Keratinocyte (primary cell): ENCODE measurements around the gene ARID1B. TPM values are rescaled to one million over a fixed set of nuclear protein-coding genes. Genes with fewer than 3 reads are reported as not detected.

ENCODE experiments used
- DNase-seq: peaks from one replicate; pipeline ENCODE4 v3.0.0-alpha.2; 2011; ENCODE audit warnings: low read depth, missing footprints, low spot score
- FAIRE-seq: peaks from 2 replicates; lab custom pipeline; 2011; peaks lifted over from hg19 to GRCh38; lab: Jason Lieb, UNC
- H2AFZ ChIP-seq: 2 replicates; pipeline ENCODE4 v1.6.0; 2012; ENCODE audit warnings: low read length, control low read depth, inconsistent platforms; ENCODE audit not compliant: control insufficient read depth
- H3K27ac ChIP-seq: 2 replicates; pipeline ENCODE4 v1.5.1; 2011; ENCODE audit warnings: low read length; ENCODE audit not compliant: control insufficient read depth, insufficient read depth
- H3K27me3 ChIP-seq: 3 replicates; pipeline ENCODE4 v1.6.0; 2011; ENCODE audit warnings: low read length; ENCODE audit not compliant: control insufficient read depth, insufficient read depth; ENCODE audit errors: extremely low read depth
- H3K36me3 ChIP-seq, 2 experiments: 2 replicates in 1 of 2; 3 replicates in 1 of 2; pipeline ENCODE4 v1.5.1; 2011; ENCODE audit warnings: low read length in 2 of 2, mild to moderate bottlenecking in 1 of 2; ENCODE audit not compliant: control insufficient read depth in 2 of 2, insufficient read depth in 2 of 2; ENCODE audit errors: extremely low read depth in 1 of 2
- H3K4me1 ChIP-seq: 3 replicates; pipeline ENCODE4 v1.5.1; 2011; ENCODE audit warnings: low read length; ENCODE audit not compliant: control insufficient read depth, insufficient read depth; ENCODE audit errors: extremely low read depth
- H3K4me2 ChIP-seq: 3 replicates; pipeline ENCODE4 v1.6.0; 2011; ENCODE audit warnings: low read depth, low read length; ENCODE audit not compliant: control insufficient read depth, insufficient read depth; ENCODE audit errors: extremely low read depth
- H3K4me3 ChIP-seq, 3 experiments: fragments of 200-600 bp in 1 of 3; sonication (generic) in 1 of 3; 2 replicates in 2 of 3; 3 replicates in 1 of 3; pipeline ENCODE4 v1.5.1; 2011 to 2016; ENCODE audit warnings: low read length in 3 of 3, mild to moderate bottlenecking in 3 of 3, control low read depth in 2 of 3, inconsistent platforms in 1 of 3, low read depth in 1 of 3, mixed read lengths in 1 of 3, mixed run types in 1 of 3, moderate library complexity in 1 of 3; ENCODE audit not compliant: control insufficient read depth in 2 of 3, insufficient read depth in 2 of 3; ENCODE audit errors: extremely low read depth in 1 of 3
- H3K79me2 ChIP-seq: 2 replicates; pipeline ENCODE4 v1.6.0; 2012; ENCODE audit warnings: low read length; ENCODE audit not compliant: control insufficient read depth, insufficient read depth
- H3K9ac ChIP-seq: 3 replicates; pipeline ENCODE4 v1.6.0; 2011; ENCODE audit warnings: low read length; ENCODE audit not compliant: control insufficient read depth, insufficient read depth; ENCODE audit errors: extremely low read depth
- H3K9me1 ChIP-seq: 3 replicates; pipeline ENCODE4 v1.6.0; 2011; ENCODE audit warnings: low read length; ENCODE audit not compliant: control insufficient read depth, insufficient read depth; ENCODE audit errors: extremely low read depth
- H3K9me3 ChIP-seq: 2 replicates; pipeline ENCODE4 v1.5.1; 2012; ENCODE audit warnings: low read depth, low read length; ENCODE audit not compliant: control insufficient read depth
- H4K20me1 ChIP-seq: 3 replicates; pipeline ENCODE4 v1.6.0; 2011; ENCODE audit warnings: low read length; ENCODE audit not compliant: control insufficient read depth, insufficient read depth; ENCODE audit errors: extremely low read depth
- EZH2 ChIP-seq: IDR thresholded peaks from one replicate; pipeline ENCODE4 v1.6.1; 2012; ENCODE audit warnings: inconsistent platforms, mild to moderate bottlenecking, low read length, moderate library complexity
- dilution Hi-C: fragments of 300-500 bp; cut with MboI; formaldehyde crosslinking; loops from one replicate; pipeline ENCODE4 v1.7.0; 2020; ENCODE audit warnings: low sequenced_read_pairs; ENCODE audit not compliant: extremely low pct_ligation_motif_present
- polyA plus RNA-seq, 5 experiments: library from polyadenylated mRNA; depleted of rRNA in 3 of 5; stranded (reverse) in 3 of 5; stranded (forward) in 1 of 5; unstranded in 1 of 5; fragments of >200 nt; gene quantifications; 1 replicate in 1 of 5; 2 replicates in 3 of 5; 3 replicates in 1 of 5; pipeline versions ENCODE4 v1.2.1 to v1.2.3, GENCODE V29; 2011 to 2012; ENCODE audit warnings: missing spikeins in 2 of 5, low read depth in 1 of 5, low replicate concordance in 1 of 5
- TF ChIP-seq, protein P1 (sequence below), 3 experiments: IDR thresholded peaks in 1 of 3; conservative IDR thresholded peaks in 1 of 3; optimal IDR thresholded peaks in 1 of 3; 2 replicates in 2 of 3; 3 replicates in 1 of 3; pipeline versions ENCODE3 to v1.5.1; 2011; ENCODE audit warnings: low read length in 3 of 3, mild to moderate bottlenecking in 3 of 3, moderate library complexity in 2 of 3, control low read depth in 1 of 3, inconsistent platforms in 1 of 3; ENCODE audit not compliant: insufficient read depth in 2 of 3; ENCODE audit errors: extremely low read depth in 1 of 3

Gene ARID1B
- polyA plus RNA-seq, 1 donor (not counting 4 experiments of a cell fraction or from before 2014, with no cell fraction given) = 14.9 TPM

DNA sequence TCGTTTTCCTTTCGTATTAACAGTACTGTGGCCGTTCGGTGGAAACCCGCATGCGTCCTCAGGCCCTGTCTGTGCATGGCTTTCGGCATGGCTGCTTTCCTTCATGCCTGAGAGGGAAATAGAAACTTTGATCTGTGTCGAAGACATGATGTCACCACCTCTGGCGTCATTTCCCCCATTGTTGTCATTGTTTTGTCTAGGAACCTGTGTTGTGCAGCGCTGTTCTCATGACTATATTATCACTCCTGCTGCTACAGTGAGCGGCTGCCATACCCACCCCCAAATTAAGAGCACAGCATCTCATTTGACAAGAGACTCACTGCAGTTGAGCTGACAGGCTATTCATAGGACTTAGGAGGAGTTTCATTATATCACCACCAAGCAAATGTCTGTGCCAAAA is 373.9 kb downstream of the ARID1B start:
- Histone ChIP-seq H3K27me3 (no peaks in the 10 kb centered on the region), H3K27ac (no peak overlapping the region), H4K20me1 (no peaks in the 10 kb centered on the region), H3K4me2 (no peak overlapping the region), H3K4me1 (peaks cover 14% of the 10 kb centered on the region), H3K36me3 (peaks cover 3 to 14% of the 10 kb centered on the region in 2 experiments), H3K9me3 (no peaks in the 10 kb centered on the region), H2AFZ (no peak overlapping the region), H3K79me2 (no peaks in the 10 kb centered on the region), H3K4me3 (no peak overlapping the region), H3K9me1 (no peaks in the 10 kb centered on the region), H3K9ac (no peak overlapping the region)
- TF ChIP-seq, protein P1, sequence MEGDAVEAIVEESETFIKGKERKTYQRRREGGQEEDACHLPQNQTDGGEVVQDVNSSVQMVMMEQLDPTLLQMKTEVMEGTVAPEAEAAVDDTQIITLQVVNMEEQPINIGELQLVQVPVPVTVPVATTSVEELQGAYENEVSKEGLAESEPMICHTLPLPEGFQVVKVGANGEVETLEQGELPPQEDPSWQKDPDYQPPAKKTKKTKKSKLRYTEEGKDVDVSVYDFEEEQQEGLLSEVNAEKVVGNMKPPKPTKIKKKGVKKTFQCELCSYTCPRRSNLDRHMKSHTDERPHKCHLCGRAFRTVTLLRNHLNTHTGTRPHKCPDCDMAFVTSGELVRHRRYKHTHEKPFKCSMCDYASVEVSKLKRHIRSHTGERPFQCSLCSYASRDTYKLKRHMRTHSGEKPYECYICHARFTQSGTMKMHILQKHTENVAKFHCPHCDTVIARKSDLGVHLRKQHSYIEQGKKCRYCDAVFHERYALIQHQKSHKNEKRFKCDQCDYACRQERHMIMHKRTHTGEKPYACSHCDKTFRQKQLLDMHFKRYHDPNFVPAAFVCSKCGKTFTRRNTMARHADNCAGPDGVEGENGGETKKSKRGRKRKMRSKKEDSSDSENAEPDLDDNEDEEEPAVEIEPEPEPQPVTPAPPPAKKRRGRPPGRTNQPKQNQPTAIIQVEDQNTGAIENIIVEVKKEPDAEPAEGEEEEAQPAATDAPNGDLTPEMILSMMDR (optimal IDR thresholded peaks at IDR 0.05 in 1 of 3, IDR thresholded peaks at IDR 0.05 in 1 of 3, conservative IDR thresholded peaks at IDR 0.05 in 1 of 3; ENCODE audit: extremely low read depth in 1 of 3, insufficient read depth in 2 of 3, low read length in 3 of 3) = no peak
- TF ChIP-seq EZH2 = no peak
- dilution Hi-C loops = no loop called here
- DNase-seq = no peak
- FAIRE-seq = no peak

DNA sequence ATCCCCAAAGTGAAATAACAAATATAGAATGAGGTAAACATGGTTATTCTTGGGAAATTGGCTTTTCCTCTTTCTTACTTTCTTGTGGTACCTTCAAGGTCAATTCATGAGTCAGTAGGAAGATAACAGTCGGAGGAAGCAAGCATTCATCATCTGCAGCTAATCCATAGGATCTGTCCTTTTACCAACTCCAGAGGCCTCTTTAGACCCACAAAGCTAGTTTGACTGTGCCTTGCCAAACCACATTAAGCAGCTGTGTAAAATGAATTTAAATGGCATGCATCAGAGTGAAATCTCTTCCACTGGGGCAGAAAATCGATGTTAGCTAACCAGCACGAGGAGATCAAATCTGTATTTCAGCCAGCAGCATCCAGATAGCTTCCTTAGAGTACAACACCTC is 374.8 kb downstream of the ARID1B start:
- Histone ChIP-seq H3K4me1 (peaks cover 14% of the 10 kb centered on the region), H3K36me3 (peaks cover 3 to 16% of the 10 kb centered on the region in 2 experiments), H2AFZ (no peak overlapping the region), H3K79me2 (no peaks in the 10 kb centered on the region), H3K27ac (no peak overlapping the region), H3K9me3 (no peaks in the 10 kb centered on the region), H3K27me3 (no peaks in the 10 kb centered on the region), H3K4me3 (no peak overlapping the region), H4K20me1 (no peaks in the 10 kb centered on the region), H3K9ac (no peak overlapping the region), H3K9me1 (no peaks in the 10 kb centered on the region), H3K4me2 (no peak overlapping the region)
- TF ChIP-seq, protein P1 (optimal IDR thresholded peaks at IDR 0.05 in 1 of 3, IDR thresholded peaks at IDR 0.05 in 1 of 3, conservative IDR thresholded peaks at IDR 0.05 in 1 of 3; ENCODE audit: extremely low read depth in 1 of 3, insufficient read depth in 2 of 3, low read length in 3 of 3) = no peak
- no peak for TF ChIP-seq EZH2
- dilution Hi-C loops = no loop called here
- FAIRE-seq (no peak), DNase-seq (no peak)
